ENCODE data around the gene LARGE2. TPM values are rescaled to one million over a fixed set of nuclear protein-coding genes. Genes with fewer than 3 reads are reported as not detected.
A peak's percentile ranks its signal among the peaks of the same experiment; 100 is the strongest.
"Not testable (repeated sequence)": the region's sequence is repeated elsewhere in the genome, so short reads cannot be mapped to it uniquely, and the experiment has no call there.

Gene LARGE2
- total RNA-seq, 3 donors from 2014 or later (not counting 1 experiment from before 2014, with no cell fraction given), result 0.40 to 1.7 (median 1.0) TPM

- ATAC-seq, result no peak
- DNase-seq, result no peak
- Mint-ChIP-seq H3K4me1 (peaks cover 0 to 17% of the 10 kb centered on the region in 2 donors), H3K36me3 (no peaks in the 10 kb centered on the region), H3K9me3 (no peaks in the 10 kb centered on the region), H3K27ac (peak overlapping the region in 1 of 2 donors; percentile 85), H3K27me3 (ENCODE audit: low read depth in 2 of 2) (peaks cover 0 to 35% of the 10 kb centered on the region in 2 donors), H3K4me3 (no peak overlapping the region)
- Histone ChIP-seq H3K27ac (ENCODE audit: low read length) (no peak overlapping the region), H3K4me3 (ENCODE audit: low read length) (no peak overlapping the region), H3K27me3 (ENCODE audit: control insufficient read depth, insufficient read depth, low read length) (peaks cover 27% of the 10 kb centered on the region), H3K4me1 (ENCODE audit: control insufficient read depth, insufficient read depth, low read length) (peaks cover 17% of the 10 kb centered on the region), H3K9me3 (ENCODE audit: control insufficient read depth, insufficient read depth, low read length) (no peaks in the 10 kb centered on the region), H3K36me3 (ENCODE audit: control insufficient read depth, insufficient read depth, low read length) (no peaks in the 10 kb centered on the region)
- TF ChIP-seq CTCF (IDR thresholded peaks at IDR 0.05), result no peak
- intact Hi-C loops (cut with micrococcal nuclease), result no loop called here
- WGBS (ENCODE audit: insufficient coverage), result 91% methylated on average over 6 of the region's 6 CpGs
Measured at GRCh38 chr11:45897556-45897955, 24.9 kb upstream of the LARGE2 start.

- no peaks in the 10 kb centered on the region for H3K36me3 Mint-ChIP-seq
- Histone ChIP-seq H3K4me1 (ENCODE audit: control insufficient read depth, insufficient read depth, low read length) (peaks cover 17% of the 10 kb centered on the region), H3K4me3 (ENCODE audit: low read length) (no peak overlapping the region), H3K27me3 (ENCODE audit: control insufficient read depth, insufficient read depth, low read length) (peaks cover 27% of the 10 kb centered on the region), H3K27ac (ENCODE audit: low read length) (no peak overlapping the region), H3K9me3 (ENCODE audit: control insufficient read depth, insufficient read depth, low read length) (no peaks in the 10 kb centered on the region), H3K36me3 (ENCODE audit: control insufficient read depth, insufficient read depth, low read length) (no peaks in the 10 kb centered on the region)
- peak overlapping the region; percentile 78 for H3K4me3 Mint-ChIP-seq
- intact Hi-C loops (cut with micrococcal nuclease), result loop anchor here (1.0 kb wide), 1 partner anchor 19 kb away; no protein-coding TSS in a partner anchor
- H3K27ac Mint-ChIP-seq, result peak overlapping the region in 1 of 2 donors; percentile 85
- H3K9me3 Mint-ChIP-seq, result no peaks in the 10 kb centered on the region
- DNase-seq, result no peak
- peaks cover 0 to 34% of the 10 kb centered on the region in 2 donors for H3K27me3 Mint-ChIP-seq (ENCODE audit: low read depth in 2 of 2)
- no peak for ATAC-seq
- WGBS (ENCODE audit: insufficient coverage), result 23% methylated on average over 3 of the region's 3 CpGs
- no peak for TF ChIP-seq CTCF (IDR thresholded peaks at IDR 0.05)
- H3K4me1 Mint-ChIP-seq, result peaks cover 0 to 17% of the 10 kb centered on the region in 2 donors
Measured at GRCh38 chr11:45899086-45899447, 23.4 kb upstream of the LARGE2 start.

- Histone ChIP-seq H3K27ac (ENCODE audit: low read length) (no peak overlapping the region), H3K27me3 (ENCODE audit: control insufficient read depth, insufficient read depth, low read length) (peaks cover 27% of the 10 kb centered on the region), H3K4me1 (ENCODE audit: control insufficient read depth, insufficient read depth, low read length) (peaks cover 17% of the 10 kb centered on the region), H3K4me3 (ENCODE audit: low read length) (peak overlapping the region; percentile 18), H3K9me3 (ENCODE audit: control insufficient read depth, insufficient read depth, low read length) (no peaks in the 10 kb centered on the region), H3K36me3 (ENCODE audit: control insufficient read depth, insufficient read depth, low read length) (no peaks in the 10 kb centered on the region)
- DNase-seq (peak; percentile 79 to 80), ATAC-seq (peak; percentile 77 to 86 (median 85))
- H3K4me3 Mint-ChIP-seq, result peak overlapping the region; percentile 78
- no peaks in the 10 kb centered on the region for H3K36me3 Mint-ChIP-seq
- TF ChIP-seq CTCF (IDR thresholded peaks at IDR 0.05), result no peak
- WGBS (ENCODE audit: insufficient coverage), result 1% methylated on average over 61 of the region's 62 CpGs
- peaks cover 0 to 32% of the 10 kb centered on the region in 2 donors for H3K27me3 Mint-ChIP-seq (ENCODE audit: low read depth in 2 of 2)
- intact Hi-C loops (cut with micrococcal nuclease), result loop anchor here (1.0 kb wide), 1 partner anchor 19 kb away; no protein-coding TSS in a partner anchor
- H3K9me3 Mint-ChIP-seq, result no peaks in the 10 kb centered on the region
- H3K27ac Mint-ChIP-seq, result peak overlapping the region in 1 of 2 donors; percentile 85
- peaks cover 0 to 17% of the 10 kb centered on the region in 2 donors for H3K4me1 Mint-ChIP-seq
Measured at GRCh38 chr11:45899448-45900174, 22.8 kb upstream of the LARGE2 start.

- H3K27me3 Mint-ChIP-seq (ENCODE audit: low read depth in 2 of 2), result peaks cover 0 to 26% of the 10 kb centered on the region in 2 donors
- H3K36me3 Mint-ChIP-seq; H3K9me3 Mint-ChIP-seq; intact Hi-C loops (cut with micrococcal nuclease); H3K4me3 ChIP-seq (ENCODE audit: low read length); H3K9me3 ChIP-seq (ENCODE audit: control insufficient read depth, insufficient read depth, low read length); DNase-seq; ATAC-seq; H3K27ac ChIP-seq (ENCODE audit: low read length); H3K36me3 ChIP-seq (ENCODE audit: control insufficient read depth, insufficient read depth, low read length): not testable (repeated sequence)
- WGBS (ENCODE audit: insufficient coverage), result 13% methylated on average over 30 of the region's 59 CpGs
- Histone ChIP-seq H3K27me3 (ENCODE audit: control insufficient read depth, insufficient read depth, low read length) (peaks cover 27% of the 10 kb centered on the region), H3K4me1 (ENCODE audit: control insufficient read depth, insufficient read depth, low read length) (peaks cover 18% of the 10 kb centered on the region)
- H3K4me1 Mint-ChIP-seq, result peaks cover 0 to 17% of the 10 kb centered on the region in 2 donors
- H3K27ac Mint-ChIP-seq, result peak overlapping the region in 1 of 2 donors; percentile 85
- H3K4me3 Mint-ChIP-seq, result peak overlapping the region; percentile 82
Measured at GRCh38 chr11:45900175-45900800, 22.2 kb upstream of the LARGE2 start.
